GM23338 (cell line): ENCODE results near the gene TULP4. TPM values are rescaled to one million over a fixed set of nuclear protein-coding genes. Genes with fewer than 3 reads are reported as not detected.

Source experiments
- ATAC-seq: fragments of 200-7000 bp; cut with Tn5 transposase; 3 replicates; pipeline ENCODE4 v1.9.1; 2020
- DNase-seq: peaks from one replicate; pipeline ENCODE4 v3.0.0-alpha.2; 2015; ENCODE audit warnings: low spot score
- H2AFZ ChIP-seq: fragments of 200-600 bp; sonication (generic); 2 replicates; pipeline ENCODE4 v1.8.0; 2016; ENCODE audit warnings: antibody characterized with exemption, mild to moderate bottlenecking, moderate library complexity
- H3F3A ChIP-seq: fragments of 200-600 bp; sonication (generic); replicated peaks from 2 replicates; pipeline ENCODE4 v1.8.0; 2017; ENCODE audit warnings: antibody characterized with exemption, mixed run types, low read depth
- H3K27ac ChIP-seq: fragments of 200-600 bp; sonication (generic); 2 replicates; pipeline ENCODE4 v1.6.1; 2016; ENCODE audit warnings: low read depth
- H3K27me3 ChIP-seq: fragments of 200-600 bp; sonication (generic); 2 replicates; pipeline ENCODE4 v1.8.0; 2016; ENCODE audit warnings: mild to moderate bottlenecking, mixed run types, moderate library complexity; ENCODE audit not compliant: insufficient read depth
- H3K36me3 ChIP-seq: fragments of 200-600 bp; sonication (generic); 2 replicates; pipeline ENCODE4 v1.8.0; 2016; ENCODE audit warnings: mild to moderate bottlenecking; ENCODE audit not compliant: insufficient read depth
- H3K4me1 ChIP-seq: fragments of 200-600 bp; sonication (generic); 2 replicates; pipeline ENCODE4 v1.8.0; 2016; ENCODE audit warnings: mild to moderate bottlenecking, moderate library complexity; ENCODE audit not compliant: insufficient read depth
- H3K4me2 ChIP-seq: fragments of 200-600 bp; sonication (generic); 2 replicates; pipeline ENCODE4 v1.7.1; 2017; ENCODE audit warnings: mixed run types
- H3K4me3 ChIP-seq: fragments of 200-600 bp; sonication (generic); 2 replicates; pipeline ENCODE4 v1.6.1; 2016; ENCODE audit warnings: mixed run types
- H3K79me2 ChIP-seq: fragments of 200-600 bp; sonication (generic); replicated peaks from 2 replicates; pipeline ENCODE4 v1.8.0; 2017; ENCODE audit warnings: mild to moderate bottlenecking; ENCODE audit not compliant: insufficient read depth
- H3K9me2 ChIP-seq: fragments of 200-600 bp; sonication (generic); 2 replicates; pipeline ENCODE4 v1.8.0; 2017; ENCODE audit not compliant: insufficient read depth
- H4K20me1 ChIP-seq: fragments of 200-600 bp; sonication (generic); replicated peaks from 2 replicates; pipeline ENCODE4 v1.8.0; 2017; ENCODE audit warnings: mild to moderate bottlenecking; ENCODE audit not compliant: insufficient read depth
- H3K27ac Mint-ChIP-seq: 2 replicates; pipeline ENCODE4 v1.8.0; 2020; ENCODE audit warnings: inconsistent platforms, mild to moderate bottlenecking, moderate library complexity, mixed read lengths
- H3K27me3 Mint-ChIP-seq: 3 replicates; pipeline ENCODE4 v1.8.0; 2022; ENCODE audit warnings: low read depth, mild to moderate bottlenecking, moderate library complexity, mixed read lengths, inconsistent platforms; ENCODE audit not compliant: insufficient read depth, poor library complexity
- H3K36me3 Mint-ChIP-seq: 3 replicates; pipeline ENCODE4 v1.8.0; 2021; ENCODE audit warnings: low read depth, mild to moderate bottlenecking, inconsistent platforms, moderate library complexity, mixed read lengths
- H3K4me1 Mint-ChIP-seq: 3 replicates; pipeline ENCODE4 v1.8.0; 2020; ENCODE audit warnings: mild to moderate bottlenecking, inconsistent platforms, mixed read lengths
- H3K4me3 Mint-ChIP-seq: 3 replicates; pipeline ENCODE4 v1.8.0; 2021; ENCODE audit warnings: moderate library complexity, mild to moderate bottlenecking, inconsistent platforms, mixed read lengths
- H3K9me3 Mint-ChIP-seq: 3 replicates; pipeline ENCODE4 v1.8.0; 2020; ENCODE audit warnings: moderate library complexity, mild to moderate bottlenecking, inconsistent platforms, mixed read lengths
- CREB1 ChIP-seq: fragments of 250-450 bp; sonication (Bioruptor Pico); IDR thresholded peaks from 2 replicates; pipeline ENCODE4 v1.5.0; 2020; ENCODE audit warnings: low read depth, mild to moderate bottlenecking, moderate library complexity
- ETS1 ChIP-seq: IDR thresholded peaks from 2 replicates; pipeline ENCODE4 v1.6.1; 2016; ENCODE audit warnings: antibody characterized with exemption
- EZH2 ChIP-seq: fragments of 200-600 bp; sonication (generic); IDR thresholded peaks from one replicate; pipeline ENCODE4 v1.8.0; 2017; ENCODE audit warnings: antibody characterized with exemption, mild to moderate bottlenecking, low read depth; ENCODE audit not compliant: unreplicated experiment
- EZH2phosphoT487 ChIP-seq: fragments of 200-600 bp; sonication (generic); IDR thresholded peaks from one replicate; pipeline ENCODE4 v1.8.1; 2018; ENCODE audit warnings: antibody characterized with exemption; ENCODE audit not compliant: unreplicated experiment
- JUNB ChIP-seq: IDR thresholded peaks from one replicate; pipeline ENCODE4 v1.6.1; 2016; ENCODE audit warnings: antibody characterized with exemption; ENCODE audit not compliant: unreplicated experiment
- POLR2AphosphoS5 ChIP-seq: IDR thresholded peaks from 2 replicates; pipeline ENCODE4 v1.6.1; 2016; ENCODE audit warnings: antibody characterized with exemption, low read depth
- REST ChIP-seq: IDR thresholded peaks from one replicate; pipeline ENCODE4 v1.6.1; 2018; ENCODE audit warnings: antibody characterized with exemption; ENCODE audit not compliant: unreplicated experiment
- STAT1 ChIP-seq: IDR thresholded peaks from one replicate; pipeline ENCODE4 v1.6.1; 2016; ENCODE audit warnings: antibody characterized with exemption; ENCODE audit not compliant: unreplicated experiment
- ZNF331 ChIP-seq: fragments of 250-450 bp; sonication (Bioruptor Pico); IDR thresholded peaks from 2 replicates; pipeline ENCODE4 v1.5.0; 2020; ENCODE audit warnings: low read depth, mild to moderate bottlenecking, moderate library complexity
- polyA plus RNA-seq: library from polyadenylated mRNA; unstranded; fragments of >200 nt; fragmentation: Nextera tagmentation; extraction: Ambion mirVana; gene quantifications from 2 replicates; pipeline ENCODE4 v1.2.1, GENCODE V29; 2016
- total RNA-seq: library from RNA; depleted of rRNA; stranded (reverse); fragments of >200 nt; shearing (Covaris generic); gene quantifications from 2 replicates; pipeline ENCODE4 v1.2.3, GENCODE V29; 2014
- TF ChIP-seq, protein P1 (sequence below): fragments of 250-450 bp; sonication (Bioruptor Pico); IDR thresholded peaks from 2 replicates; pipeline ENCODE4 v1.5.0; 2020; ENCODE audit warnings: mild to moderate bottlenecking, moderate library complexity
- TF ChIP-seq, protein P2 (sequence below), 2 experiments: fragments of 200-600 bp in 1 of 2; sonication (generic) in 1 of 2; conservative IDR thresholded peaks; 2 replicates each; pipeline versions ENCODE4 v1.5.1 to v1.6.1; 2016 to 2017; ENCODE audit warnings: antibody characterized with exemption in 2 of 2, low read depth in 2 of 2, mild to moderate bottlenecking in 2 of 2, moderate library complexity in 1 of 2

The TULP4 gene
- total and polyA plus RNA-seq, 2 experiments from 2014 or later = 31.2 to 50.2 TPM

DNA sequence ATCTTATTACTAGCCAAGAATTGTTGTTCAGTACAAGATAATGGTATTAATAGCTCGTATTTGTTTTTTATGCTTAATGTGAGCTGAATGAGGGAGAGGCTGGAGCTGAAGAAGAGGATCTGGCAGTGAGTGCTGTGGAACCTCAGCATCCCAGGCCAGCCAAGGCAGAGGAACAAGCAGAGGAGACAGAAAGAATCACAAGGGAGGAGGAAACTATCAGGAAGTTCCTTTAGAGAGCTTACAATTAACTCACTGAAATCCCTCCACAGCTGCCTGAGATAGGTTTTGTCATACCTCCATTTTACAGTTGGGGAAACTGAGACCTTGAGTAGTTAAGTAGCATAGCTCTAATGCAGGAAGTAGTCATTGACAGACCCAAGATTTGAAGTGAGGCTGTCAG is 39.9 kb upstream of the TULP4 start:
- no peak overlapping the region for H3K4me2 ChIP-seq
- H2AFZ ChIP-seq = no peak overlapping the region
- ATAC-seq = no peak
- H3K9me3 Mint-ChIP-seq = no peaks in the 10 kb centered on the region
- no peaks in the 10 kb centered on the region for H3F3A ChIP-seq
- H3K27me3 Mint-ChIP-seq = peaks cover 5% of the 10 kb centered on the region
- H3K36me3 Mint-ChIP-seq = peaks cover 16% of the 10 kb centered on the region; the same call in 2 of the 3 replicates
- H3K79me2 ChIP-seq = peaks cover 49% of the 10 kb centered on the region
- H3K4me3 ChIP-seq = no peak overlapping the region
- no peak overlapping the region for H3K27ac Mint-ChIP-seq
- no peak overlapping the region for H3K27ac ChIP-seq
- H3K27me3 ChIP-seq = no peaks in the 10 kb centered on the region
- peaks cover 22% of the 10 kb centered on the region for H3K4me1 ChIP-seq
- no peak for DNase-seq
- H3K9me2 ChIP-seq = no peaks in the 10 kb centered on the region
- TF ChIP-seq EZH2 (no peak), ZNF331 (CRISPR knock-in tag) (no peak), STAT1 (no peak), POLR2AphosphoS5 (no peak), CREB1 (no peak), JUNB (no peak), REST (no peak), ETS1 (no peak), EZH2phosphoT487 (no peak)
- TF ChIP-seq, protein P1, sequence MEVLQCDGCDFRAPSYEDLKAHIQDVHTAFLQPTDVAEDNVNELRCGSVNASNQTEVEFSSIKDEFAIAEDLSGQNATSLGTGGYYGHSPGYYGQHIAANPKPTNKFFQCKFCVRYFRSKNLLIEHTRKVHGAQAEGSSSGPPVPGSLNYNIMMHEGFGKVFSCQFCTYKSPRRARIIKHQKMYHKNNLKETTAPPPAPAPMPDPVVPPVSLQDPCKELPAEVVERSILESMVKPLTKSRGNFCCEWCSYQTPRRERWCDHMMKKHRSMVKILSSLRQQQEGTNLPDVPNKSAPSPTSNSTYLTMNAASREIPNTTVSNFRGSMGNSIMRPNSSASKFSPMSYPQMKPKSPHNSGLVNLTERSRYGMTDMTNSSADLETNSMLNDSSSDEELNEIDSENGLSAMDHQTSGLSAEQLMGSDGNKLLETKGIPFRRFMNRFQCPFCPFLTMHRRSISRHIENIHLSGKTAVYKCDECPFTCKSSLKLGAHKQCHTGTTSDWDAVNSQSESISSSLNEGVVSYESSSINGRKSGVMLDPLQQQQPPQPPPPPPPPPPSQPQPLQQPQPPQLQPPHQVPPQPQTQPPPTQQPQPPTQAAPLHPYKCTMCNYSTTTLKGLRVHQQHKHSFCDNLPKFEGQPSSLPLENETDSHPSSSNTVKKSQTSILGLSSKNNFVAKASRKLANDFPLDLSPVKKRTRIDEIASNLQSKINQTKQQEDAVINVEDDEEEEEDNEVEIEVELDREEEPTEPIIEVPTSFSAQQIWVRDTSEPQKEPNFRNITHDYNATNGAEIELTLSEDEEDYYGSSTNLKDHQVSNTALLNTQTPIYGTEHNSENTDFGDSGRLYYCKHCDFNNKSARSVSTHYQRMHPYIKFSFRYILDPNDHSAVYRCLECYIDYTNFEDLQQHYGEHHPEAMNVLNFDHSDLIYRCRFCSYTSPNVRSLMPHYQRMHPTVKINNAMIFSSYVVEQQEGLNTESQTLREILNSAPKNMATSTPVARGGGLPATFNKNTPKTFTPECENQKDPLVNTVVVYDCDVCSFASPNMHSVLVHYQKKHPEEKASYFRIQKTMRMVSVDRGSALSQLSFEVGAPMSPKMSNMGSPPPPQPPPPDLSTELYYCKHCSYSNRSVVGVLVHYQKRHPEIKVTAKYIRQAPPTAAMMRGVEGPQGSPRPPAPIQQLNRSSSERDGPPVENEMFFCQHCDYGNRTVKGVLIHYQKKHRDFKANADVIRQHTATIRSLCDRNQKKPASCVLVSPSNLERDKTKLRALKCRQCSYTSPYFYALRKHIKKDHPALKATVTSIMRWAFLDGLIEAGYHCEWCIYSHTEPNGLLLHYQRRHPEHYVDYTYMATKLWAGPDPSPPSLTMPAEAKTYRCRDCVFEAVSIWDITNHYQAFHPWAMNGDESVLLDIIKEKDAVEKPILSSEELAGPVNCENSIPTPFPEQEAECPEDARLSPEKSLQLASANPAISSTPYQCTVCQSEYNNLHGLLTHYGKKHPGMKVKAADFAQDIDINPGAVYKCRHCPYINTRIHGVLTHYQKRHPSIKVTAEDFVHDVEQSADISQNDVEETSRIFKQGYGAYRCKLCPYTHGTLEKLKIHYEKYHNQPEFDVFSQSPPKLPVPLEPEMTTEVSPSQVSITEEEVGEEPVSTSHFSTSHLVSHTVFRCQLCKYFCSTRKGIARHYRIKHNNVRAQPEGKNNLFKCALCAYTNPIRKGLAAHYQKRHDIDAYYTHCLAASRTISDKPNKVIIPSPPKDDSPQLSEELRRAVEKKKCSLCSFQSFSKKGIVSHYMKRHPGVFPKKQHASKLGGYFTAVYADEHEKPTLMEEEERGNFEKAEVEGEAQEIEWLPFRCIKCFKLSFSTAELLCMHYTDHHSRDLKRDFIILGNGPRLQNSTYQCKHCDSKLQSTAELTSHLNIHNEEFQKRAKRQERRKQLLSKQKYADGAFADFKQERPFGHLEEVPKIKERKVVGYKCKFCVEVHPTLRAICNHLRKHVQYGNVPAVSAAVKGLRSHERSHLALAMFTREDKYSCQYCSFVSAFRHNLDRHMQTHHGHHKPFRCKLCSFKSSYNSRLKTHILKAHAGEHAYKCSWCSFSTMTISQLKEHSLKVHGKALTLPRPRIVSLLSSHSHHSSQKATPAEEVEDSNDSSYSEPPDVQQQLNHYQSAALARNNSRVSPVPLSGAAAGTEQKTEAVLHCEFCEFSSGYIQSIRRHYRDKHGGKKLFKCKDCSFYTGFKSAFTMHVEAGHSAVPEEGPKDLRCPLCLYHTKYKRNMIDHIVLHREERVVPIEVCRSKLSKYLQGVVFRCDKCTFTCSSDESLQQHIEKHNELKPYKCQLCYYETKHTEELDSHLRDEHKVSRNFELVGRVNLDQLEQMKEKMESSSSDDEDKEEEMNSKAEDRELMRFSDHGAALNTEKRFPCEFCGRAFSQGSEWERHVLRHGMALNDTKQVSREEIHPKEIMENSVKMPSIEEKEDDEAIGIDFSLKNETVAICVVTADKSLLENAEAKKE = no peak
- TF ChIP-seq, protein P2, sequence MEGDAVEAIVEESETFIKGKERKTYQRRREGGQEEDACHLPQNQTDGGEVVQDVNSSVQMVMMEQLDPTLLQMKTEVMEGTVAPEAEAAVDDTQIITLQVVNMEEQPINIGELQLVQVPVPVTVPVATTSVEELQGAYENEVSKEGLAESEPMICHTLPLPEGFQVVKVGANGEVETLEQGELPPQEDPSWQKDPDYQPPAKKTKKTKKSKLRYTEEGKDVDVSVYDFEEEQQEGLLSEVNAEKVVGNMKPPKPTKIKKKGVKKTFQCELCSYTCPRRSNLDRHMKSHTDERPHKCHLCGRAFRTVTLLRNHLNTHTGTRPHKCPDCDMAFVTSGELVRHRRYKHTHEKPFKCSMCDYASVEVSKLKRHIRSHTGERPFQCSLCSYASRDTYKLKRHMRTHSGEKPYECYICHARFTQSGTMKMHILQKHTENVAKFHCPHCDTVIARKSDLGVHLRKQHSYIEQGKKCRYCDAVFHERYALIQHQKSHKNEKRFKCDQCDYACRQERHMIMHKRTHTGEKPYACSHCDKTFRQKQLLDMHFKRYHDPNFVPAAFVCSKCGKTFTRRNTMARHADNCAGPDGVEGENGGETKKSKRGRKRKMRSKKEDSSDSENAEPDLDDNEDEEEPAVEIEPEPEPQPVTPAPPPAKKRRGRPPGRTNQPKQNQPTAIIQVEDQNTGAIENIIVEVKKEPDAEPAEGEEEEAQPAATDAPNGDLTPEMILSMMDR (conservative IDR thresholded peaks at IDR 0.05; ENCODE audit: low read depth in 2 of 2) = no peak
- H3K36me3 ChIP-seq = no peaks in the 10 kb centered on the region
- H3K4me3 Mint-ChIP-seq = no peak overlapping the region
- H4K20me1 ChIP-seq = peaks cover 4% of the 10 kb centered on the region; the same call in 1 of the 2 replicates
- peaks cover 20% of the 10 kb centered on the region for H3K4me1 Mint-ChIP-seq
